Skeletal muscle cell (primary cell): ENCODE measurements around the gene NKAIN2.
"Not testable (repeated sequence)": the region's sequence is repeated elsewhere in the genome, so short reads cannot be mapped to it uniquely, and the experiment has no call there.

Experiments used
- DNase-seq: peaks from one replicate; pipeline ENCODE4 v3.0.0-alpha.2; 2010; ENCODE audit warnings: low read depth
- H3K4me3 ChIP-seq: 2 replicates; pipeline ENCODE4 v1.5.1; 2011; ENCODE audit warnings: low read depth, mild to moderate bottlenecking, control low read depth, low read length, moderate library complexity

NKAIN2 gene

GRCh38 chr6:124238408-124238807 lies 434.7 kb downstream of the NKAIN2 start:
- H3K4me3 ChIP-seq, DNase-seq: not testable (repeated sequence)

- H3K4me3 ChIP-seq = no peak overlapping the region
- no peak for DNase-seq
Measured at GRCh38 chr6:124254941-124255685, 451.4 kb downstream of the NKAIN2 start.

DNA sequence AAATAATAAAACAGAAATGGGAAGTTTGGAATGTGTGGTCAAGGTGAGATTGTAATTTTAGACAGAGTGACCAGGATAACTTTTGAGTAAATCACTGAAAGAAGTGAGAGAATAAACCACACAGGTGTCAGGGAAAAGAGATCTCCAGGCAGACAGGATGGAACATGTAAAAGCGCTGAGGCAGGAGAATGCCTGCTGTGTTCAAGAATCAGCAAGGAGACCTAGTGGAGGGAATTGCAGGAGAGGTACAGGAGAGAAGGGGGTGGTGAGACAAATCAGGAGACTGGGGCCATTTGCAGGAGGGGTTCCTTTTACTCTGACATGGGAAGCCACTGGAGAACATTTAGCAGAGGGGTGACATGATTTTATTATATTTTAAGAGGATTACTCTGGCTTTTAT lies 456.7 kb downstream of the NKAIN2 start:
- H3K4me3 ChIP-seq = no peak overlapping the region
- no peak for DNase-seq

GRCh38 chr6:124269733-124270132 lies 466.1 kb downstream of the NKAIN2 start:
- no peak overlapping the region for H3K4me3 ChIP-seq
- DNase-seq = no peak

GRCh38 chr6:124273701-124274100 lies 470.0 kb downstream of the NKAIN2 start:
- no peak for DNase-seq
- H3K4me3 ChIP-seq = no peak overlapping the region

DNA sequence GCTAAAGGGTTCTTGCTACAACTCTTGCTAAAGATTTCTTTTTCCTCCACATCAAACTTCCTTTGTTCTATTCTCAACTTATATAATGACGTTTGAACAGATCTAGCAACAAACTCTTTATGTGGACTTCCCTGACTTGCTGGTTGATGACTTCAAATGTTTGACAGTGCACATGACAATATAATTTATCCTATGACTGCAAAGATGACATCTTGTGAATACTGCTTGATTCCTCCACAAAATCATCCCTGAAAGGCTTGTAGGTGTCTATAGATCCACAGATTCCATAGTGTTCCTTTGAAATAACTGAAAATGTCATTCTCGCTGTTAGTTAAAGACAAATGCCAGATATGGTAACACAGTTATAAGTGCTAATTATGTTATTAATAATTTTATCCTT lies 478.9 kb downstream of the NKAIN2 start:
- H3K4me3 ChIP-seq = no peak overlapping the region
- no peak for DNase-seq

DNA sequence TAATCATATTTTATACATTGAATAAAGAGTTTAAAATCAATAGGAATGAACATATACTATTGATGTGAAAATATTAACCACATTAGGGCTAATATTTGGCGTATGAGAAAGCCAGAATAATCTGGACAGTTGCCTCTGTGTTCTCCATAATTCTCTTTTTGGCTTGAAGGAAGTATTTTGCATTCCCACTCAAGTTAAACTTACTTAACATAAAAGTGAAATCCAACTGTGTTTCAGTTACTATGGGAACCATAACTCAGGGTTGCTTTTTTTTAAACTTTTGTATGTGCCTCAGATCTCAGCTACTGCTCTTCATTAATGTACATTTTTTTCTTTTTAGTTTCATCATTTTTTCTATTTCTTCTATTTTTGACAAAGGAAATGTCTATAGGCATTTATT lies 479.8 kb downstream of the NKAIN2 start:
- H3K4me3 ChIP-seq = no peak overlapping the region
- DNase-seq = no peak

DNA sequence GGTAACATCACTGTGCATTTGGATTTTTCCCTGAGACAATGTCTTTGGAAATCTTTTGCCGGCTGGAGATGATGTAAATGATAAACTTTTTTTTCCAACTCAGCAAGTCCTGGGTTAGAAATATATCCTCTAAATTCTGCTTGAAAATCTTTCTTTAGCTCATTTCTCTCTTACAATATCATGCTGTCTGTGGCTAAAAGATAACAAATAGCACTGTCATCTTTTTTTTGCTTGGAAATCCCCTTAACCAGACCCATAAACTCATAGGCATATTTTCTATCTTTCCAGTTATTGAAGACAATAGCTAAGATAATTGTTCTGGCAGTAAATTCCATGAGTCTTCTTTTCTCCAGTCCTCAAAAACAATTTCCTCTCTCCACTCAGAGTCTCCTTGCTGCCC lies 481.5 kb downstream of the NKAIN2 start:
- no peak overlapping the region for H3K4me3 ChIP-seq
- no peak for DNase-seq

DNA sequence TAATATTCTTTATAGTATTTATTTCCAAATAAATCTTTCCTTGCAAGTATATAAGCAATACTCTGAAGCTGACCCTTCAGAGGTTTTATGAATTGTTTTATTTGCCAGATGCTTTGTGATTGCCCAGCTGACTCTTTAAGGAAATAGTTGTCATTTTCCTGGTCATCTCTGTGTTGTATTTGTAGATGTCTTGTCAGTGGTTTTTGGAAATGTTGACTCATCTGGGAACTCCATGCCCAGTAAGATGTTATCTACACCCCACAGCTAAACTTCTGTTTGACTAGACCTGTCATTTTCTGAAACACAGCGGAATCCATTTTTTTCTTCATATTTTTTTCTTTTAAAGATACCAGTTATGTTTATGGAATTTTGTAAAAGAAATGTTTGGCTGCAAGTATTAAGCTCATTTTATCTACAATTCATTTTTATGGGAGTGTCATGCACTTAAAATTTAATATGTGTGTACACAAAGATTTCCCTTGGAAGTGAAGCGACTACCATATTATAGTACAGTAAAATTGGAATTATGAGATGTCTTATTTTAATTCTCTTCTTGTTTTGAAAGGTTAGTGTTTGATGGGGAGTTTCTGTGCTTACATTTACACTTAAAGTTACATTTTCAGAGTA lies 491.0 kb downstream of the NKAIN2 start:
- H3K4me3 ChIP-seq = no peak overlapping the region
- DNase-seq = peak; percentile 4

- DNase-seq = no peak
- H3K4me3 ChIP-seq = no peak overlapping the region
Measured at GRCh38 chr6:124297507-124297906, 493.8 kb downstream of the NKAIN2 start.

GRCh38 chr6:124298730-124299129 lies 495.1 kb downstream of the NKAIN2 start:
- no peak for DNase-seq
- no peak overlapping the region for H3K4me3 ChIP-seq

DNA sequence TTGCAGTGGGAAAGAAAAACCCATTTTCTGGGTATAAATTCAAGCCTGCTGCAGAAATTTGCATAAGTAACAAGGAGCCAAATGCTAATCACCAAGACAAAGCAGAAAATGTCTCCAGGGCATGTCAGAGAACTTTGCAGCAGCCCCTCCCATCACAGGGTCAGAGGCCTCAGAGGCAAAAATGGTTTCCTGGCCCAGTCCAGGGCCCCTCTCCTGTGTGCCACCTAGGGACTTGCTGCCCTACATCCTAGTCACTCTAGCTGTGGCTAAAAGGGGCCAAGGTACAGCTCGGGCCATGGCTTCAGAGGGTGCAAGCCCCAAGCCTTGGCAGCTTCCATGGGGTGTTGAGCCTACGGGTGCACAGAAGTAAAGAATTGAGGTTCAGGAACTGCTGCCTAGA lies 497.2 kb downstream of the NKAIN2 start:
- not testable (repeated sequence) for DNase-seq, H3K4me3 ChIP-seq

GRCh38 chr6:124303971-124304370 lies 500.3 kb downstream of the NKAIN2 start:
- DNase-seq = no peak
- H3K4me3 ChIP-seq = no peak overlapping the region

DNA sequence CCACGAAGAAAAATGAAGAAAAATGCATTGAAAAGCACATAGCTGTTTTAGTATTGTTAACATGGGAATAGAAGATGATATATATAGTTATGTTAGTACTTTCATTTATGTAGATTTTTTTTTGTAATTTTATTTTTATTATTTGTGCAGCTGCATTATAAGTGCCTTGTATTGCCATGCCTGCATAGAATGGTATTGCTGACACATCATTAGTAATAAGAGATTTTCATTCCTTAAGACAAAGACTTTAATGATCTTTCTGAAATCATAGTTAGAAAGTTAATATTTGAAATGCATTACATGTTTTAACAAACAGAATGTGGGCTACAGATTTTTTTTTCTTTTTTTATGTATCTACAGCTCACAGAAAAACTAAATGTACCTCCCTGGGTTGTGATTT lies 506.5 kb downstream of the NKAIN2 start:
- H3K4me3 ChIP-seq = no peak overlapping the region
- no peak for DNase-seq

DNA sequence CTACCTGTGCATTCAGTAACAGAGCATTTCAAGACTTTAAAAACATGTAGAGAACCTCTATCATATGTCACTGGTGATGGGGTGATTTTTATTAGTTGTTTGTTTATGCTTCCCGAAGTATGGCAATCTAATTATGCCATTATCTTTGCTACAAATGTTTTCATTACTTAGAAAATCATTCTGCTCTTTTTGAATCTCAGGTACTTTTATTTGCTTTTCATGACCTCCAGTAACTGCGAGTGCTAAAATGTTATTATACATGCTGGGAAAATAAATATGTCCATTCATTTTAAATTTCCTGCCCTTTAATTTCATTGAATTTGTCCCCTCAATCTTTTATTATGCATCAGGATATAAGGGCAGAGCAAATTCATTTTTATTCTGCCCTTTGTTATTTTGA lies 515.7 kb downstream of the NKAIN2 start:
- H3K4me3 ChIP-seq = no peak overlapping the region
- no peak for DNase-seq

DNA sequence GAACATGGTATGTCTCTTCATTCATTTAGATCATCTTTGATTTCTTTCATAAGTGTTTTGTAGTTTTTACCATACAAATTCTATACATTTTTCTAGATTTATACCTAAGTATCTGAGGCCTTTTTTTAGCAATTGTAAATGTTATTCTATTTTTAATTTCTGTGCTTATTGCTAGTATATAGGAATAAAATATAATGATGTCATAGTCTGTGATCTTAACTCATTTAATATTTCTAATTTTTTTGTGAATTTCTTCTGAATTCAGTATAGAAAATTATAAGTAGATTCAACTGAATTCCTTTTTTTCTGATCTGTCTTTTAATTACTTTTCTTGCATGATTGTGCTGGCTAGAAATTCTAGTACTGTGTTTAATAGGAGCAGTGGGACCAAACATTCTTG lies 520.6 kb downstream of the NKAIN2 start:
- DNase-seq = no peak
- no peak overlapping the region for H3K4me3 ChIP-seq

DNA sequence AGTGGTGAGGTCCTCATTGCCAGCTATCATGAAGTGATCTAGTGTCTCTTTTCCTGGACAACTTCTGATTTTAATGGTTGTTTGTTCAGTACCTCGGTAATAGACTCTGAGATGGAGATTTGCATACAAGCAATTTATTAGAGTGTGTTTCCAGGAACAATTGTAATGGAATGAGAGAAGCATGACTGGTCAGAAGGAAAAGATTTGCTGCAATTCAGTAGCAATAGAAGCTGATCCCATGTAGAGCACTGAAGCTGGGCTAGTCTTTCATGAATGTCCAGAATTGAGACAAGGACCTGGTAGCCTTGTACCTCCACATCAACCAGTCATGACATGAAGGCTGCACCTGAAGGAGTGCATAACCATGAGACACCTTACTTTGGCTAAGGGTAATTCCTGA lies 526.5 kb downstream of the NKAIN2 start:
- DNase-seq = no peak
- H3K4me3 ChIP-seq = no peak overlapping the region

DNA sequence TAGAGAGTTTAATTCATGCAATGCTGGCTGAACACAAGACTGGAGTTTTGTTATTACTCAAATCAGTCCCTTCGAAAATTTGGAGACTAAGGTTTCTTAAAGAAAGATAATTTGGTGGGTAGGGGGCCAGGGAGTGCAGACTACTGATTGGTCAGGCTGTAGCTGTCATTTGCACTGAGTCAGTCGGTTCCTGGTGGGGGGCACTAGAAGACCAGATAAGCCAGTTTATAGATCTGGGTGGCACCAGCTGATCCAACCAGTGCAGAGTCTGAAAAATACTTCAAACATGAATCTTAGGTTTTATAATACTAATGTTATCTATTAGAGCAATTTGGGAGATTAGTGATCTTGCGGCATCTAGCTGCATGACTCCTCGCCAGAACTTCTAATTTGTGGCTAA lies 530.7 kb downstream of the NKAIN2 start:
- no peak for DNase-seq
- H3K4me3 ChIP-seq = no peak overlapping the region

- H3K4me3 ChIP-seq = no peak overlapping the region
- no peak for DNase-seq
Measured at GRCh38 chr6:124339610-124340334, 536.1 kb downstream of the NKAIN2 start.

DNA sequence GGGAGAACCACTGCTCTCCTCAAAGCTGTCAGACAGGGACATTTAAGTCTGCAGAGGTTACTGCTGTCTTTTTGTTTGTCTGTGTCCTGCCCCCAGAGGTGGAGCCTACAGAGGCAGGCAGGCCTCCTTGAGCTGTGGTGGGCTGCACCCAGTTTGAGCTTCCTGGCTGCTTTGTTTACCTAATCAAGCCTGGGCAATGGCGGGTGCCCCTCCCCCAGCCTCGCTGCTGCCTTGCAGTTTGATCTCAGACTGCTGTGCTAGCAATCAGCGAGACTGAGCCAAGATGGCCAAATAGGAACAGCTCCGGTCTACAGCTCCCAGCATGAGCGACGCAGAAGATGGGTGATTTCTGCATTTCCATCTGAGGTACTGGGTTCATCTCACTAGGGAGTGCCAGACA lies 544.7 kb downstream of the NKAIN2 start:
- DNase-seq, H3K4me3 ChIP-seq: not testable (repeated sequence)

- no peak overlapping the region for H3K4me3 ChIP-seq
- DNase-seq = no peak
Measured at GRCh38 chr6:124355146-124355545, 551.5 kb downstream of the NKAIN2 start.
